ENCODE data around the gene PCDHGA1.

- TF ChIP-seq MAX (IDR thresholded peaks at IDR 0.05) (no peak), USF2 (IDR thresholded peaks at IDR 0.05) (no peak), KDM5A (IDR thresholded peaks at IDR 0.05) (no peak), CBX8 (IDR thresholded peaks at IDR 0.05) (no peak), EP300 (IDR thresholded peaks at IDR 0.05) (no peak), RCOR1 (IDR thresholded peaks at IDR 0.05; ENCODE audit: low read depth, low read length) (no peak), ZFP36 (IDR thresholded peaks at IDR 0.05; ENCODE audit: borderline replicate concordance, partially characterized antibody) (no peak), MYC (IDR thresholded peaks at IDR 0.05; ENCODE audit: borderline replicate concordance, low read length) (no peak), CTCF (IDR thresholded peaks at IDR 0.05) (no peak), POLR2A (IDR thresholded peaks at IDR 0.05; ENCODE audit: low read length) (no peak)
These were observed 81.3 kb downstream of the PCDHGA1 start for GRCh38 chr5:141411575-141411974.
